HG03064 (cell line): ENCODE measurements around the gene RPRD1B.

Experiments used
- ATAC-seq: cut with Tn5 transposase; IDR thresholded peaks from one replicate; pipeline ENCODE4 v1.9.1; 2021; ENCODE audit warnings: low read depth; ENCODE audit not compliant: unreplicated experiment

RPRD1B gene

GRCh38 chr20:38116409-38117165 lies 83.0 kb downstream of the RPRD1B start:
- ATAC-seq = no peak

GRCh38 chr20:38117205-38117604 lies 83.7 kb downstream of the RPRD1B start:
- no peak for ATAC-seq

GRCh38 chr20:38117635-38118034 lies 84.1 kb downstream of the RPRD1B start:
- no peak for ATAC-seq

GRCh38 chr20:38119446-38119845 lies 85.9 kb downstream of the RPRD1B start:
- no peak for ATAC-seq

- ATAC-seq = no peak
Measured at GRCh38 chr20:38120625-38120988, 87.1 kb downstream of the RPRD1B start.

GRCh38 chr20:38121741-38122140 lies 88.2 kb downstream of the RPRD1B start:
- ATAC-seq = no peak

- ATAC-seq = no peak
Measured at GRCh38 chr20:38123021-38123587, 89.6 kb downstream of the RPRD1B start.

GRCh38 chr20:38125157-38126056 lies 91.9 kb downstream of the RPRD1B start:
- no peak for ATAC-seq

- ATAC-seq = no peak
Measured at GRCh38 chr20:38126146-38126921, 92.8 kb downstream of the RPRD1B start.

- ATAC-seq = no peak
Measured at GRCh38 chr20:38126932-38127621, 93.5 kb downstream of the RPRD1B start.

GRCh38 chr20:38127920-38128528 lies 94.5 kb downstream of the RPRD1B start:
- ATAC-seq = no peak

- ATAC-seq = no peak
Measured at GRCh38 chr20:38128691-38129090, 95.1 kb downstream of the RPRD1B start.

- no peak for ATAC-seq
Measured at GRCh38 chr20:38129248-38129865, 95.8 kb downstream of the RPRD1B start.

GRCh38 chr20:38129893-38130609 lies 96.5 kb downstream of the RPRD1B start:
- no peak for ATAC-seq

GRCh38 chr20:38130687-38131587 lies 97.4 kb downstream of the RPRD1B start:
- ATAC-seq = no peak

GRCh38 chr20:38131588-38132121 lies 98.1 kb downstream of the RPRD1B start:
- no peak for ATAC-seq

GRCh38 chr20:38132156-38132909 lies 98.8 kb downstream of the RPRD1B start:
- no peak for ATAC-seq
